ENCODE measurements around the gene SIGLEC15. TPM values are rescaled to one million over a fixed set of nuclear protein-coding genes. Genes with fewer than 3 reads are reported as not detected.

SIGLEC15 gene
- total RNA-seq, 1 experiment from 2014 or later: 0.92 TPM

- H3K27me3 ChIP-seq (replicated peaks; ENCODE audit: insufficient read depth, low read depth, low read length, poor library complexity): peaks cover 34% of the 10 kb centered on the region
- intact Hi-C loops (cut with micrococcal nuclease; ENCODE audit: unreplicated experiment): no loop called here
- ChIA-PET POLR2A (ENCODE audit: low non-redundant PET) (no interaction called here), CTCF (no interaction called here)
- no TSS peak for BruUV-seq (replicated peaks)
- H3K9me3 ChIP-seq (ENCODE audit: low read depth, low read length, poor library complexity, severe bottlenecking): no peaks in the 10 kb centered on the region
- no peaks in the 10 kb centered on the region for H3K4me1 ChIP-seq (ENCODE audit: insufficient read depth, low read length, poor library complexity, severe bottlenecking)
- TF ChIP-seq EZH2 (IDR thresholded peaks at IDR 0.05; ENCODE audit: borderline replicate concordance, low read depth, low read length, poor library complexity, severe bottlenecking): no peak
- TF ChIP-seq, protein P1, sequence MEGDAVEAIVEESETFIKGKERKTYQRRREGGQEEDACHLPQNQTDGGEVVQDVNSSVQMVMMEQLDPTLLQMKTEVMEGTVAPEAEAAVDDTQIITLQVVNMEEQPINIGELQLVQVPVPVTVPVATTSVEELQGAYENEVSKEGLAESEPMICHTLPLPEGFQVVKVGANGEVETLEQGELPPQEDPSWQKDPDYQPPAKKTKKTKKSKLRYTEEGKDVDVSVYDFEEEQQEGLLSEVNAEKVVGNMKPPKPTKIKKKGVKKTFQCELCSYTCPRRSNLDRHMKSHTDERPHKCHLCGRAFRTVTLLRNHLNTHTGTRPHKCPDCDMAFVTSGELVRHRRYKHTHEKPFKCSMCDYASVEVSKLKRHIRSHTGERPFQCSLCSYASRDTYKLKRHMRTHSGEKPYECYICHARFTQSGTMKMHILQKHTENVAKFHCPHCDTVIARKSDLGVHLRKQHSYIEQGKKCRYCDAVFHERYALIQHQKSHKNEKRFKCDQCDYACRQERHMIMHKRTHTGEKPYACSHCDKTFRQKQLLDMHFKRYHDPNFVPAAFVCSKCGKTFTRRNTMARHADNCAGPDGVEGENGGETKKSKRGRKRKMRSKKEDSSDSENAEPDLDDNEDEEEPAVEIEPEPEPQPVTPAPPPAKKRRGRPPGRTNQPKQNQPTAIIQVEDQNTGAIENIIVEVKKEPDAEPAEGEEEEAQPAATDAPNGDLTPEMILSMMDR (conservative IDR thresholded peaks at IDR 0.05; ENCODE audit: low read depth, low read length): no peak
- H3K4me3 ChIP-seq (ENCODE audit: low read depth, low read length, poor library complexity, severe bottlenecking): no peak overlapping the region
- H3K27ac ChIP-seq (ENCODE audit: low read depth, low read length, poor library complexity, severe bottlenecking): no peak overlapping the region
- no peak for DNase-seq (ENCODE audit: low spot score)
- H3K36me3 ChIP-seq (ENCODE audit: insufficient read depth, low read length, poor library complexity, severe bottlenecking): no peaks in the 10 kb centered on the region
These were observed 16.4 kb downstream of the SIGLEC15 start for GRCh38 chr18:45841765-45842442.

- Histone ChIP-seq H3K4me1 (ENCODE audit: insufficient read depth, low read length, poor library complexity, severe bottlenecking) (no peaks in the 10 kb centered on the region), H3K36me3 (ENCODE audit: insufficient read depth, low read length, poor library complexity, severe bottlenecking) (no peaks in the 10 kb centered on the region), H3K27me3 (replicated peaks; ENCODE audit: insufficient read depth, low read depth, low read length, poor library complexity) (peaks cover 23% of the 10 kb centered on the region), H3K4me3 (ENCODE audit: low read depth, low read length, poor library complexity, severe bottlenecking) (no peak overlapping the region), H3K27ac (ENCODE audit: low read depth, low read length, poor library complexity, severe bottlenecking) (no peak overlapping the region), H3K9me3 (ENCODE audit: low read depth, low read length, poor library complexity, severe bottlenecking) (no peaks in the 10 kb centered on the region)
- TF ChIP-seq, protein P1 (conservative IDR thresholded peaks at IDR 0.05; ENCODE audit: low read depth, low read length): no peak
- TF ChIP-seq EZH2 (IDR thresholded peaks at IDR 0.05; ENCODE audit: borderline replicate concordance, low read depth, low read length, poor library complexity, severe bottlenecking): no peak
- no TSS peak for BruUV-seq (replicated peaks)
- CTCF ChIA-PET: no interaction called here
- POLR2A ChIA-PET (ENCODE audit: low non-redundant PET): no interaction called here
- no peak for DNase-seq (ENCODE audit: low spot score)
- intact Hi-C loops (cut with micrococcal nuclease; ENCODE audit: unreplicated experiment): no loop called here
These were observed 17.5 kb downstream of the SIGLEC15 start for GRCh38 chr18:45843019-45843418.

DNA sequence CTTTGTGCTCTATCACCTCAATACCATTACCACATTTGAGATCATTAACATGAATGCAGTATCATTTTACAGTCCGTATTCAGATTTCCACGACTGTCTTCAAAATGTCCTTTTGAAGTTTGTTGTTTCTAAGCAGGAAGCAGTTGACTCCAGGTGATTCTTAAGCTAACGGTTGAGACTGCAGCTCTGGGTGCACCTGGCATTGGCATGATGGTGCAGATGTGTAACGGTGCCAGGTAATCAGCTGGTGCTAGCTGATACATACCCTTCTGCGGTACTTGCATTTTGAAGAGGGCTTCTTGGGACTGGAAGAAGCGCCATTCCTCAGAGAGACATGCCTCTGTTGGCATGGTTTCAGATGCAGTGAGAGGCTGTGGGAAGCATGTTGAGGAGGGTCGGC, 19.5 kb downstream of the SIGLEC15 start:
- Histone ChIP-seq H3K27ac (ENCODE audit: low read depth, low read length, poor library complexity, severe bottlenecking) (no peak overlapping the region), H3K9me3 (ENCODE audit: low read depth, low read length, poor library complexity, severe bottlenecking) (no peaks in the 10 kb centered on the region), H3K36me3 (ENCODE audit: insufficient read depth, low read length, poor library complexity, severe bottlenecking) (no peaks in the 10 kb centered on the region), H3K27me3 (replicated peaks; ENCODE audit: insufficient read depth, low read depth, low read length, poor library complexity) (peaks cover 3% of the 10 kb centered on the region), H3K4me3 (ENCODE audit: low read depth, low read length, poor library complexity, severe bottlenecking) (no peak overlapping the region), H3K4me1 (ENCODE audit: insufficient read depth, low read length, poor library complexity, severe bottlenecking) (no peaks in the 10 kb centered on the region)
- TF ChIP-seq, protein P1 (conservative IDR thresholded peaks at IDR 0.05; ENCODE audit: low read depth, low read length): no peak
- no peak for TF ChIP-seq EZH2 (IDR thresholded peaks at IDR 0.05; ENCODE audit: borderline replicate concordance, low read depth, low read length, poor library complexity, severe bottlenecking)
- ChIA-PET CTCF (no interaction called here), POLR2A (ENCODE audit: low non-redundant PET) (no interaction called here)
- intact Hi-C loops (cut with micrococcal nuclease; ENCODE audit: unreplicated experiment): no loop called here
- BruUV-seq (replicated peaks): no TSS peak
- DNase-seq (ENCODE audit: low spot score): no peak

Measured in A673 (cell line).